ENCODE measurements around the gene PARD3B. TPM values are rescaled to one million over a fixed set of nuclear protein-coding genes. Genes with fewer than 3 reads are reported as not detected.

The PARD3B gene
- total RNA-seq, 1 experiment from 2014 or later, result 6.4 TPM

GRCh38 chr2:205659922-205660321 lies 1114.6 kb downstream of the PARD3B start:
- Histone ChIP-seq H4K5ac (ENCODE audit: insufficient read length, low read depth, low read length) (no peak overlapping the region), H3K79me1 (ENCODE audit: insufficient read depth, low read depth, low read length, poor library complexity, severe bottlenecking) (no peaks in the 10 kb centered on the region), H3K79me2 (ENCODE audit: insufficient read depth, low read length) (no peaks in the 10 kb centered on the region), H3K4ac (ENCODE audit: low read depth, low read length) (no peak overlapping the region), H3K23me2 (ENCODE audit: insufficient read length, low read depth, low read length, poor library complexity, severe bottlenecking) (no peaks in the 10 kb centered on the region), H2BK12ac (ENCODE audit: insufficient read length, low read depth, low read length) (no peak overlapping the region), H2BK15ac (ENCODE audit: low read depth, low read length) (no peak overlapping the region), H3K27ac (ENCODE audit: insufficient read length, low read depth, low read length) (no peak overlapping the region), H4K8ac (replicated peaks; ENCODE audit: insufficient read length, low read depth, low read length) (no peak overlapping the region), H2BK5ac (ENCODE audit: insufficient read length, low read length) (no peak overlapping the region), H3K23ac (ENCODE audit: insufficient read length, low read depth, low read length) (no peak overlapping the region), H3K18ac (ENCODE audit: insufficient read length, low read depth, low read length) (no peak overlapping the region), H3K56ac (ENCODE audit: insufficient read length, low read depth, low read length) (no peak overlapping the region), H2BK20ac (ENCODE audit: low read depth, low read length, poor library complexity, severe bottlenecking) (no peak overlapping the region), H2AFZ (ENCODE audit: low read length) (no peak overlapping the region), H3K27me3 (ENCODE audit: insufficient read depth, low read length) (no peaks in the 10 kb centered on the region), H3T11ph (ENCODE audit: low read length) (no peak overlapping the region), H4K91ac (ENCODE audit: insufficient read length, low read depth, low read length) (no peak overlapping the region), H3K9ac (ENCODE audit: extremely low read depth, insufficient read length, low read length) (no peak overlapping the region), H3K4me1 (ENCODE audit: insufficient read depth, low read length) (no peaks in the 10 kb centered on the region), H4K20me1 (ENCODE audit: control insufficient read depth, insufficient read depth, insufficient read length) (no peaks in the 10 kb centered on the region), H3K14ac (ENCODE audit: insufficient read depth, low read length) (no peak overlapping the region), H2BK120ac (ENCODE audit: low read depth, low read length, poor library complexity, severe bottlenecking) (no peak overlapping the region), H3K9me3 (ENCODE audit: control insufficient read depth, low read depth, low read length) (no peaks in the 10 kb centered on the region), H3K4me2 (ENCODE audit: insufficient read depth, insufficient read length, low read length) (no peak overlapping the region), H2AK5ac (ENCODE audit: insufficient read length, low read length) (no peak overlapping the region)
- no peak for DNase-seq
- peaks cover 5 to 16% of the 10 kb centered on the region in 2 experiments for H3K4me1 Mint-ChIP-seq
- no peak for TF ChIP-seq CTCF (conservative IDR thresholded peaks at IDR 0.05)
- H3K9me3 Mint-ChIP-seq, result no peaks in the 10 kb centered on the region
- no peaks in the 10 kb centered on the region for H3K36me3 Mint-ChIP-seq (ENCODE audit: insufficient read depth in 1 of 3, low read depth in 3 of 3)
- H3K27ac Mint-ChIP-seq, result no peak overlapping the region
- no CpG with 5 or more reads among the region's 8 CpGs for WGBS (ENCODE audit: extremely low coverage, insufficient read length, low lambda C conversion rate)
- H3K4me3 Mint-ChIP-seq, result no peak overlapping the region
- H3K27me3 Mint-ChIP-seq (ENCODE audit: low read depth), result no peaks in the 10 kb centered on the region; the same call in 1 of the 2 replicates

Data from H9 (cell line).